SK-N-SH (cell line): ENCODE data around the gene BNIP3. TPM values are rescaled to one million over a fixed set of nuclear protein-coding genes. Genes with fewer than 3 reads are reported as not detected.

Source experiments
- CTCF ChIA-PET: fragments of 300-600, 350-600 bp; formaldehyde crosslinking; extraction: SDS; loops from one replicate; lab custom pipeline; 2021; lab: Yijun Ruan, JAX
- POLR2A ChIA-PET: fragments of 350-600 bp; sonication (Branson Sonifier 250); formaldehyde crosslinking; extraction: SDS; loops from one replicate; lab custom pipeline; 2020; ENCODE audit warnings: antibody characterized with exemption, inconsistent platforms; lab: Yijun Ruan, JAX
- DNase-seq: peaks from one replicate; pipeline ENCODE4 v3.0.0; 2012
- H2AFZ ChIP-seq: fragments of 200-600 bp; sonication (generic); 2 replicates; pipeline ENCODE4 v1.8.1; 2016; ENCODE audit warnings: antibody characterized with exemption, mild to moderate bottlenecking, low read depth
- H3F3A ChIP-seq: fragments of 200-600 bp; sonication (generic); replicated peaks from 2 replicates; pipeline ENCODE3; 2016; ENCODE audit warnings: antibody characterized with exemption, mild to moderate bottlenecking; ENCODE audit not compliant: insufficient read depth
- H3K27ac ChIP-seq, 2 experiments: fragments of 200-500 bp in 1 of 2; fragments of 200-600 bp in 1 of 2; sonication (Bioruptor generic) in 1 of 2; sonication (generic), shearing (Covaris generic) in 1 of 2; 2 replicates each; pipeline versions ENCODE4 v1.5.1 to v1.6.1; 2014 to 2016; ENCODE audit warnings: low read depth in 2 of 2, inconsistent platforms in 1 of 2, low read length in 1 of 2, mild to moderate bottlenecking in 1 of 2, mixed read lengths in 1 of 2
- H3K27me3 ChIP-seq: fragments of 200-600 bp; sonication (generic), shearing (Covaris generic); 2 replicates; pipeline ENCODE4 v1.6.1; 2016; ENCODE audit warnings: mixed run types; ENCODE audit not compliant: insufficient read depth
- H3K36me3 ChIP-seq, 2 experiments: fragments of 200-500 bp in 1 of 2; fragments of 200-600 bp in 1 of 2; sonication (Bioruptor generic) in 1 of 2; sonication (generic) in 1 of 2; replicated peaks in 1 of 2; 2 replicates each; pipeline versions ENCODE3 to v1.5.1; 2014 to 2016; ENCODE audit warnings: low read length in 1 of 2, mild to moderate bottlenecking in 1 of 2; ENCODE audit not compliant: insufficient read depth in 2 of 2, control insufficient read depth in 1 of 2
- H3K4me1 ChIP-seq, 2 experiments: fragments of 200-500 bp in 1 of 2; fragments of 200-600 bp in 1 of 2; sonication (Bioruptor generic) in 1 of 2; sonication (generic), shearing (Covaris generic) in 1 of 2; 2 replicates each; pipeline versions ENCODE4 v1.5.1 to v1.6.1; 2014 to 2016; ENCODE audit warnings: low read depth in 1 of 2, low read length in 1 of 2, mixed run types in 1 of 2; ENCODE audit not compliant: insufficient read depth in 2 of 2, control insufficient read depth in 1 of 2
- H3K4me2 ChIP-seq: fragments of 200-600 bp; sonication (generic), shearing (Covaris generic); 2 replicates; pipeline ENCODE4 v1.6.1; 2017; ENCODE audit warnings: mixed run types
- H3K4me3 ChIP-seq, 2 experiments: fragments of 200-500 bp in 1 of 2; fragments of 200-600 bp in 1 of 2; sonication (Bioruptor generic) in 1 of 2; sonication (generic), shearing (Covaris generic) in 1 of 2; 2 replicates each; pipeline versions ENCODE4 v1.5.1 to v1.8.1; 2014 to 2016; ENCODE audit warnings: low read depth in 2 of 2, inconsistent platforms in 1 of 2, low read length in 1 of 2, mild to moderate bottlenecking in 1 of 2, mixed read lengths in 1 of 2, moderate library complexity in 1 of 2
- H3K79me2 ChIP-seq: fragments of 200-600 bp; sonication (generic); 2 replicates; pipeline ENCODE4 v1.8.1; 2017; ENCODE audit warnings: mild to moderate bottlenecking; ENCODE audit not compliant: insufficient read depth
- H3K9ac ChIP-seq: fragments of 200-600 bp; sonication (generic); 2 replicates; pipeline ENCODE4 v1.6.1; 2017; ENCODE audit warnings: mixed run types
- H3K9me2 ChIP-seq: fragments of 200-600 bp; sonication (generic); 2 replicates; pipeline ENCODE4 v1.6.1; 2017; ENCODE audit warnings: mixed run types
- H3K9me3 ChIP-seq: fragments of 200-600 bp; sonication (generic); 2 replicates; pipeline ENCODE4 v1.6.1; 2017; ENCODE audit warnings: mixed run types, mild to moderate bottlenecking, moderate library complexity
- H4K20me1 ChIP-seq: fragments of 200-600 bp; sonication (generic); 2 replicates; pipeline ENCODE4 v1.6.1; 2017; ENCODE audit warnings: mild to moderate bottlenecking, mixed run types; ENCODE audit not compliant: insufficient read depth
- ELF1 ChIP-seq: IDR thresholded peaks from 2 replicates; pipeline ENCODE4 v1.4.0; 2012
- EP300 ChIP-seq, 2 experiments: IDR thresholded peaks; 2 replicates each; pipeline versions ENCODE4 v1.4.0 to v1.6.1; 2012; ENCODE audit warnings: borderline replicate concordance in 1 of 2, low read depth in 1 of 2, low read length in 1 of 2
- EZH2phosphoT487 ChIP-seq: fragments of 200-600 bp; sonication (generic); IDR thresholded peaks from 2 replicates; pipeline ENCODE4 v1.6.1; 2017; ENCODE audit warnings: low read depth, mixed run types, mild to moderate bottlenecking, antibody characterized with exemption, moderate library complexity, borderline replicate concordance
- FOSL2 ChIP-seq: IDR thresholded peaks from 2 replicates; pipeline ENCODE4 v1.4.0; 2012; ENCODE audit warnings: low read depth, mild to moderate bottlenecking, moderate library complexity, borderline replicate concordance
- FOXM1 ChIP-seq: IDR thresholded peaks from 2 replicates; pipeline ENCODE4 v1.4.0; 2012; ENCODE audit warnings: low read depth, mild to moderate bottlenecking
- GABPA ChIP-seq: IDR thresholded peaks from 2 replicates; pipeline ENCODE4 v1.4.0; 2012; ENCODE audit warnings: low read depth, mild to moderate bottlenecking
- GATA2 ChIP-seq: sonication (generic); formaldehyde crosslinking; IDR thresholded peaks from 2 replicates; pipeline ENCODE4 v1.5.0; 2020; ENCODE audit warnings: mild to moderate bottlenecking, missing genetic modification reagents
- NFIC ChIP-seq: IDR thresholded peaks from 2 replicates; pipeline ENCODE4 v1.4.0; 2012; ENCODE audit warnings: borderline replicate concordance
- POLR2AphosphoS5 ChIP-seq: IDR thresholded peaks from 2 replicates; pipeline ENCODE4 v1.6.1; 2012; ENCODE audit warnings: low read depth, low read length
- RAD21 ChIP-seq: IDR thresholded peaks from 2 replicates; pipeline ENCODE4 v1.6.1; 2012; ENCODE audit warnings: mild to moderate bottlenecking, low read length
- RFX5 ChIP-seq: IDR thresholded peaks from 2 replicates; pipeline ENCODE4 v1.6.1; 2012; ENCODE audit warnings: mild to moderate bottlenecking, improper control_type of control experiment, low read length
- RXRA ChIP-seq: IDR thresholded peaks from 2 replicates; pipeline ENCODE4 v1.4.0; 2012; ENCODE audit warnings: low read depth, mild to moderate bottlenecking, borderline replicate concordance
- SMC3 ChIP-seq: IDR thresholded peaks from 2 replicates; pipeline ENCODE4 v1.6.1; 2012; ENCODE audit warnings: low read depth, low read length, improper control_type of control experiment
- TAF1 ChIP-seq: IDR thresholded peaks from 2 replicates; pipeline ENCODE4 v1.6.1; 2012; ENCODE audit warnings: low read depth, mild to moderate bottlenecking, low read length, moderate library complexity, borderline replicate concordance
- TCF12 ChIP-seq: IDR thresholded peaks from 2 replicates; pipeline ENCODE4 v1.4.0; 2012
- YY1 ChIP-seq: IDR thresholded peaks from 2 replicates; pipeline ENCODE4 v1.4.0; 2012; ENCODE audit warnings: low read depth, mild to moderate bottlenecking
- WGBS: methylation state at CpG from one replicate; pipeline ENCODE4 v1.1.6; 2017; ENCODE audit warnings: low lambda C conversion rate; 5-methylcytosine and 5-hydroxymethylcytosine counted together
- polyA plus RNA-seq, 3 experiments: library from polyadenylated mRNA; depleted of rRNA; stranded (reverse); fragments of >200 nt; gene quantifications; 2 replicates each; pipeline ENCODE4 v1.2.3, GENCODE V29; 2012
- TF ChIP-seq, protein P1 (sequence below): IDR thresholded peaks from 2 replicates; pipeline ENCODE4 v1.4.0; 2012; ENCODE audit warnings: low read depth
- TF ChIP-seq, protein P2 (sequence below): IDR thresholded peaks from 2 replicates; pipeline ENCODE4 v1.4.0; 2012; ENCODE audit warnings: low read depth, borderline replicate concordance
- TF ChIP-seq, protein P3 (sequence below): fragments of 150-350 bp; IDR thresholded peaks from 2 replicates; pipeline ENCODE4 v1.6.1; 2016; ENCODE audit warnings: mild to moderate bottlenecking, low read depth, low read length

BNIP3 gene
- polyA plus RNA-seq, 1 of the 3 experiments (the other 2 are of a cell fraction): 40.3 TPM

DNA sequence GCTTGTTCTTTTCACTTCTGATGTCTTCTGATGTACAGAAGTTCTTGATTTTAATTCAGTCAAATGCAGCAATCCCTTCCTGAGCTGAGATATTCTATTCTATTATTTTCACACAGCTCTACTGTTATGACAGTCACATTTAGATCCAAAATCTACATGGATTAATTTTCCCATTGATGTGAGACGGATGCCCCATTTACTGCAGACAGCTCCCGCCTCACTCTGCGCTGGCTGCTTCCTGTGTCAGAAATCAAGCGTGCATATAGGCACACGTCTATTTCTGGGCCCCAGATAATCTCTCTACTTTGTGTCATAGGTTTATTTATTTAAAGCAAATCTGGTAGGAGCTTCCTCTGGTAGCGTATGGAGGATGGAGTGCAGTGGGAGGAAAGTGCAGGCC, 6.7 kb downstream of the BNIP3 start:
- no peak overlapping the region for H3K27ac ChIP-seq
- DNase-seq: no peak
- no peaks in the 10 kb centered on the region for H3F3A ChIP-seq
- H3K4me2 ChIP-seq: no peak overlapping the region
- ChIA-PET CTCF (interaction anchor here (1.4 to 1.8 kb wide), 3 partner anchors 10 to 167 kb away, joined by 3 to 17 read pairs (median 4); no protein-coding TSS in a partner anchor), POLR2A (interaction anchor here (1.0 to 3.1 kb wide), 2 partner anchors 12 to 75 kb away, joined by 3 to 12 read pairs; partner anchors contain the start of gene PPP2R2D)
- peaks cover 97% of the 10 kb centered on the region for H3K79me2 ChIP-seq
- no peak overlapping the region for H3K9ac ChIP-seq
- no peak overlapping the region for H2AFZ ChIP-seq
- H3K4me1 ChIP-seq: peaks cover 10 to 37% of the 10 kb centered on the region in 2 experiments; a peak in 2 of 4 replicates
- TF ChIP-seq GATA2 (CRISPR knock-in tag) (no peak), ELF1 (no peak), EZH2phosphoT487 (no peak), POLR2AphosphoS5 (no peak), TCF12 (no peak), FOSL2 (no peak), EP300 (IDR thresholded peaks at IDR 0.05; ENCODE audit: borderline replicate concordance in 1 of 2, low read depth in 1 of 2, low read length in 1 of 2) (no peak), NFIC (no peak), SMC3 (no peak), RXRA (no peak), TAF1 (no peak), FOXM1 (no peak), YY1 (no peak)
- TF ChIP-seq, protein P1, sequence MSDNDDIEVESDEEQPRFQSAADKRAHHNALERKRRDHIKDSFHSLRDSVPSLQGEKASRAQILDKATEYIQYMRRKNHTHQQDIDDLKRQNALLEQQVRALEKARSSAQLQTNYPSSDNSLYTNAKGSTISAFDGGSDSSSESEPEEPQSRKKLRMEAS: no peak
- TF ChIP-seq, protein P2, sequence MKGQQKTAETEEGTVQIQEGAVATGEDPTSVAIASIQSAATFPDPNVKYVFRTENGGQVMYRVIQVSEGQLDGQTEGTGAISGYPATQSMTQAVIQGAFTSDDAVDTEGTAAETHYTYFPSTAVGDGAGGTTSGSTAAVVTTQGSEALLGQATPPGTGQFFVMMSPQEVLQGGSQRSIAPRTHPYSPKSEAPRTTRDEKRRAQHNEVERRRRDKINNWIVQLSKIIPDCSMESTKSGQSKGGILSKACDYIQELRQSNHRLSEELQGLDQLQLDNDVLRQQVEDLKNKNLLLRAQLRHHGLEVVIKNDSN: no peak
- no peaks in the 10 kb centered on the region for H3K9me3 ChIP-seq
- no peak overlapping the region for H3K4me3 ChIP-seq
- peaks cover 80% of the 10 kb centered on the region for H4K20me1 ChIP-seq
- WGBS: 91% methylated on average over 6 of the region's 6 CpGs
- no peaks in the 10 kb centered on the region for H3K27me3 ChIP-seq
- H3K36me3 ChIP-seq: peaks cover 5 to 24% of the 10 kb centered on the region in 2 experiments
- no peaks in the 10 kb centered on the region for H3K9me2 ChIP-seq

DNA sequence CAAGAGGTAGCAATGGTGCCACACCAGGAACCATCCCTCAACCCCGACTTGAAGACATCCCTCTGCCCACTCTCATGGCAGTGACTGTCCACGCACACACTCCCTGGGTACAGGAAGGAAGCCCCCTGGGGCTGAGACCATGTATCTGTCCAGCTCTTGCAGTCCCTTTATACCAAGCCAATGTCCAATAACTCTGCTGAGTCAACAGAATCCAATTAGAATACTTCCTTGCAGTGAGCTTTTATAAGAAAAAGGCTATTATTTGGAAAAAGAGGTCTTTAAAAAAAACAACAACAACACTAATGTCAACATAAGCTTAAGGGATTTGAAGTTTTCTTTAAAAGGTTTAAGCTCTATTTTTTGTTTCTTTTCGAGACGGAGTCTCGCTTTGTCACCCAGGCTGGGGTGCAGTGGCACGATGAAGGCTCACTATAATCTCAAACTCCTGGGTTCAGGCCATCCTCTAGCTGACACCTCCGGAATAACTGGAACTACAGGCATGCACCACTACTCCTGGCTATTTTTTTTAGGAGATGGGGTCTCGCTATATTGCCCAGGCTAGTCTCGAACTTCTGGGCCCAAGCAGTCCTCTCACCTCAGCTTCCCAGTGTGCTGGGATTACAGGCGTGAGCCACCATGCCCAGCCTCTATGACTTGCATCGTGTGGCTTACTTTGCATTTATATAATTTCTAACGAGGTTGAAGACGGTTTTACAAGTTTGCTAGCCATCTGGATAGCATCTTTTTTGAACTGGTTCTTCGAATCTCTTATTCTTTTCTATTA, 7.5 kb downstream of the BNIP3 start:
- no peak for DNase-seq
- no peak overlapping the region for H3K4me3 ChIP-seq
- H3K9ac ChIP-seq: no peak overlapping the region
- H3K9me3 ChIP-seq: no peaks in the 10 kb centered on the region
- H3K79me2 ChIP-seq: peaks cover 90% of the 10 kb centered on the region
- ChIA-PET CTCF (interaction anchor here (1.0 to 1.8 kb wide), 4 partner anchors 30 to 168 kb away, joined by 3 to 17 read pairs (median 4); no protein-coding TSS in a partner anchor), POLR2A (interaction anchor here (1.0 to 3.1 kb wide), 2 partner anchors 12 to 74 kb away, joined by 3 to 12 read pairs; partner anchors contain the start of gene PPP2R2D)
- H3F3A ChIP-seq: no peaks in the 10 kb centered on the region
- no peak overlapping the region; a peak in 1 of 4 replicates for H3K27ac ChIP-seq
- no peak for TF ChIP-seq GATA2 (CRISPR knock-in tag)
- TF ChIP-seq TAF1: no peak
- no peak for TF ChIP-seq GABPA
- no peak for TF ChIP-seq RAD21
- no peak for TF ChIP-seq TCF12
- TF ChIP-seq EZH2phosphoT487: no peak
- TF ChIP-seq, protein P2: no peak
- no peak for TF ChIP-seq RFX5
- TF ChIP-seq, protein P3, sequence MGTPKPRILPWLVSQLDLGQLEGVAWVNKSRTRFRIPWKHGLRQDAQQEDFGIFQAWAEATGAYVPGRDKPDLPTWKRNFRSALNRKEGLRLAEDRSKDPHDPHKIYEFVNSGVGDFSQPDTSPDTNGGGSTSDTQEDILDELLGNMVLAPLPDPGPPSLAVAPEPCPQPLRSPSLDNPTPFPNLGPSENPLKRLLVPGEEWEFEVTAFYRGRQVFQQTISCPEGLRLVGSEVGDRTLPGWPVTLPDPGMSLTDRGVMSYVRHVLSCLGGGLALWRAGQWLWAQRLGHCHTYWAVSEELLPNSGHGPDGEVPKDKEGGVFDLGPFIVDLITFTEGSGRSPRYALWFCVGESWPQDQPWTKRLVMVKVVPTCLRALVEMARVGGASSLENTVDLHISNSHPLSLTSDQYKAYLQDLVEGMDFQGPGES: no peak
- TF ChIP-seq FOSL2: no peak
- H3K27me3 ChIP-seq: no peaks in the 10 kb centered on the region
- 86% methylated on average over 13 of the region's 14 CpGs for WGBS
- H3K4me2 ChIP-seq: no peak overlapping the region
- H3K36me3 ChIP-seq: peaks cover 5 to 31% of the 10 kb centered on the region in 2 experiments
- H2AFZ ChIP-seq: no peak overlapping the region
- no peaks in the 10 kb centered on the region for H3K9me2 ChIP-seq
- H3K4me1 ChIP-seq: peaks cover 8 to 31% of the 10 kb centered on the region in 2 experiments; a peak in 2 of 4 replicates
- peaks cover 72% of the 10 kb centered on the region for H4K20me1 ChIP-seq
